H1 (cell line): ENCODE measurements around the gene USH2A. TPM values are rescaled to one million over a fixed set of nuclear protein-coding genes. Genes with fewer than 3 reads are reported as not detected.

Experiments used
- BRCA1 ChIP-seq: IDR thresholded peaks from 2 replicates; pipeline ENCODE4 v1.6.1; 2012; ENCODE audit warnings: low read depth, low read length, improper control_type of control experiment
- CHD7 ChIP-seq: fragments of 300-600 bp; sonication (generic); IDR thresholded peaks from 2 replicates; pipeline ENCODE4 v1.7.1; 2012; ENCODE audit warnings: low read length, moderate library complexity, mild to moderate bottlenecking, inconsistent platforms; ENCODE audit not compliant: insufficient replicate concordance
- CTCF ChIP-seq, 3 experiments: IDR thresholded peaks; 1 replicate in 2 of 3; 2 replicates in 1 of 3; pipeline versions ENCODE4 v1.5.1 to v1.6.1; 2011; ENCODE audit warnings: low read length in 3 of 3, mild to moderate bottlenecking in 3 of 3, inconsistent platforms in 2 of 3, low read depth in 1 of 3, moderate library complexity in 1 of 3; ENCODE audit not compliant: insufficient read depth in 1 of 3; ENCODE audit errors: control extremely low read depth in 1 of 3
- EP300 ChIP-seq, 2 experiments: IDR thresholded peaks; 1 replicate in 1 of 2; 2 replicates in 1 of 2; pipeline ENCODE4 v1.6.1; 2011 to 2012; ENCODE audit warnings: low read depth in 2 of 2, low read length in 2 of 2, mild to moderate bottlenecking in 2 of 2, borderline replicate concordance in 1 of 2, inconsistent platforms in 1 of 2, moderate library complexity in 1 of 2
- GTF2F1 ChIP-seq: IDR thresholded peaks from 2 replicates; pipeline ENCODE4 v1.6.1; 2012; ENCODE audit warnings: low read depth, low read length, improper control_type of control experiment, borderline replicate concordance
- POLR2AphosphoS5 ChIP-seq: IDR thresholded peaks from 2 replicates; pipeline ENCODE4 v1.6.1; 2011; ENCODE audit warnings: low read depth, low read length
- RBBP5 ChIP-seq: IDR thresholded peaks from 2 replicates; pipeline ENCODE4 v1.7.1; 2012; ENCODE audit warnings: low read depth, mild to moderate bottlenecking, inconsistent platforms, low read length, moderate library complexity, borderline replicate concordance
- SP1 ChIP-seq: IDR thresholded peaks from 2 replicates; pipeline ENCODE4 v1.6.1; 2011; ENCODE audit warnings: low read depth, low read length
- SP4 ChIP-seq: IDR thresholded peaks from 2 replicates; pipeline ENCODE4 v1.6.1; 2012; ENCODE audit warnings: low read length, inconsistent platforms
- polyA plus RNA-seq, 7 experiments: library from polyadenylated mRNA; depleted of rRNA in 3 of 7; stranded (reverse) in 5 of 7; unstranded in 2 of 7; fragments of >200 nt in 5 of 7; fragments of 200-250 nt in 2 of 7; gene quantifications; 1 replicate in 5 of 7; 2 replicates in 1 of 7; 4 replicates in 1 of 7; pipeline versions ENCODE4 v1.2.1 to v1.2.3, GENCODE V29; 2011 to 2013; ENCODE audit warnings: missing spikeins in 2 of 7, mixed read lengths in 2 of 7
- total RNA-seq: library from RNA; stranded (reverse); fragmentation: NEBNext Ultra II Directional; extraction: Animal tissue kit (Norgen Biotek cat#: 25700); gene quantifications from 2 replicates; pipeline ENCODE4 v1.2.1, GENCODE V29; 2021

Gene USH2A
- total and polyA plus RNA-seq, 2 of the 8 experiments (the other 6 are each of a cell fraction or from before 2014, with no cell fraction given): 0.02 to 0.17 TPM

- TF ChIP-seq CHD7: no peak
- no peak for TF ChIP-seq CTCF (IDR thresholded peaks at IDR 0.05; ENCODE audit: control extremely low read depth in 1 of 3, insufficient read depth in 1 of 3, low read depth in 1 of 3, low read length in 3 of 3)
- peak in 1 of 2 experiments; percentile 36; a peak in 1 of 3 replicates for TF ChIP-seq EP300 (IDR thresholded peaks at IDR 0.05; ENCODE audit: borderline replicate concordance in 1 of 2, low read depth in 2 of 2, low read length in 2 of 2)
- TF ChIP-seq GTF2F1: no peak
- no peak for TF ChIP-seq RBBP5
- TF ChIP-seq SP4: no peak
- peak; percentile 39; the same call in 1 of the 2 replicates for TF ChIP-seq SP1
- TF ChIP-seq POLR2AphosphoS5: no peak
- TF ChIP-seq BRCA1: no peak
Observed at GRCh38 chr1:216183007-216183406, 240.2 kb downstream of the USH2A start (continued).
